ENCODE results near the gene CSK. TPM values are rescaled to one million over a fixed set of nuclear protein-coding genes. Genes with fewer than 3 reads are reported as not detected.

The CSK gene
- polyA plus RNA-seq, 1 experiment, result 25.3 TPM

GRCh38 chr15:74815121-74815934, 33.4 kb downstream of the CSK start:
- CTCF ChIA-PET, result interaction anchor here (1.2 to 1.9 kb wide), 3 partner anchors 16 to 34 kb away, joined by 4 to 5 read pairs (median 5); partner anchors contain the start of gene ULK3
- Histone ChIP-seq H3K36me3 (ENCODE audit: control insufficient read depth, insufficient read depth, low read length) (no peaks in the 10 kb centered on the region), H3K27me3 (ENCODE audit: control insufficient read depth, insufficient read depth, low read length) (no peaks in the 10 kb centered on the region), H3K4me3 (ENCODE audit: low read depth, low read length) (no peak overlapping the region)
- POLR2A ChIA-PET, result no interaction called here
- no peak for DNase-seq (ENCODE audit: low read depth)
- TF ChIP-seq, protein P1, sequence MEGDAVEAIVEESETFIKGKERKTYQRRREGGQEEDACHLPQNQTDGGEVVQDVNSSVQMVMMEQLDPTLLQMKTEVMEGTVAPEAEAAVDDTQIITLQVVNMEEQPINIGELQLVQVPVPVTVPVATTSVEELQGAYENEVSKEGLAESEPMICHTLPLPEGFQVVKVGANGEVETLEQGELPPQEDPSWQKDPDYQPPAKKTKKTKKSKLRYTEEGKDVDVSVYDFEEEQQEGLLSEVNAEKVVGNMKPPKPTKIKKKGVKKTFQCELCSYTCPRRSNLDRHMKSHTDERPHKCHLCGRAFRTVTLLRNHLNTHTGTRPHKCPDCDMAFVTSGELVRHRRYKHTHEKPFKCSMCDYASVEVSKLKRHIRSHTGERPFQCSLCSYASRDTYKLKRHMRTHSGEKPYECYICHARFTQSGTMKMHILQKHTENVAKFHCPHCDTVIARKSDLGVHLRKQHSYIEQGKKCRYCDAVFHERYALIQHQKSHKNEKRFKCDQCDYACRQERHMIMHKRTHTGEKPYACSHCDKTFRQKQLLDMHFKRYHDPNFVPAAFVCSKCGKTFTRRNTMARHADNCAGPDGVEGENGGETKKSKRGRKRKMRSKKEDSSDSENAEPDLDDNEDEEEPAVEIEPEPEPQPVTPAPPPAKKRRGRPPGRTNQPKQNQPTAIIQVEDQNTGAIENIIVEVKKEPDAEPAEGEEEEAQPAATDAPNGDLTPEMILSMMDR (IDR thresholded peaks at IDR 0.05; ENCODE audit: insufficient read depth, low read depth, low read length), result no peak

DNA sequence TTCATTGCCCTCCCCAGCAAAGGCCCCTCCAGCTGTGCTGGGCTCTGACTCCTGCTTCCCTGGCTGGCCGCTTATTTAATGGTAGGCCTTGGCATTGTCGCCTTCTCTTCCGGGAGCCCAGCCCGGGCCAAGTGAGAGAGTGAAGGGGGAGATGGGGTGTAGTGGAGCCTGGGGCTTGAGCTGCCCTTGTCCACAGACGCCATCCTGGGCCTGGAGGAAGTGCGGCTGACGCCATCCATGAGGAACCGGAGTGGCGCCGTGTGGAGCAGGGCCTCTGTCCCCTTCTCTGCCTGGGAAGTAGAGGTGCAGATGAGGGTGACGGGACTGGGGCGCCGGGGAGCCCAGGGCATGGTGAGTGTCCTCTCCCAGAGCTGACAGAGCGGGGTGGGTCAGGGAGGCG, 34.1 kb downstream of the CSK start:
- Histone ChIP-seq H3K36me3 (ENCODE audit: control insufficient read depth, insufficient read depth, low read length) (no peaks in the 10 kb centered on the region), H3K4me3 (ENCODE audit: low read depth, low read length) (no peak overlapping the region), H3K27me3 (ENCODE audit: control insufficient read depth, insufficient read depth, low read length) (no peaks in the 10 kb centered on the region)
- POLR2A ChIA-PET, result no interaction called here
- CTCF ChIA-PET, result interaction anchor here (0.7 to 1.9 kb wide), 5 partner anchors 16 to 45 kb away, joined by 3 to 9 read pairs (median 5); partner anchors contain the start of gene ULK3
- DNase-seq (ENCODE audit: low read depth), result no peak
- TF ChIP-seq, protein P1 (IDR thresholded peaks at IDR 0.05; ENCODE audit: insufficient read depth, low read depth, low read length), result no peak

GRCh38 chr15:74816624-74817369, 34.9 kb downstream of the CSK start:
- ChIA-PET POLR2A (no interaction called here), CTCF (interaction anchor here (0.7 to 1.9 kb wide), 7 partner anchors 8 to 85 kb away, joined by 3 to 9 read pairs (median 5); partner anchors contain the start of genes CPLX3 and ULK3)
- Histone ChIP-seq H3K36me3 (ENCODE audit: control insufficient read depth, insufficient read depth, low read length) (no peaks in the 10 kb centered on the region), H3K4me3 (ENCODE audit: low read depth, low read length) (no peak overlapping the region), H3K27me3 (ENCODE audit: control insufficient read depth, insufficient read depth, low read length) (no peaks in the 10 kb centered on the region)
- TF ChIP-seq, protein P1 (IDR thresholded peaks at IDR 0.05; ENCODE audit: insufficient read depth, low read depth, low read length), result no peak
- DNase-seq (ENCODE audit: low read depth), result no peak

DNA sequence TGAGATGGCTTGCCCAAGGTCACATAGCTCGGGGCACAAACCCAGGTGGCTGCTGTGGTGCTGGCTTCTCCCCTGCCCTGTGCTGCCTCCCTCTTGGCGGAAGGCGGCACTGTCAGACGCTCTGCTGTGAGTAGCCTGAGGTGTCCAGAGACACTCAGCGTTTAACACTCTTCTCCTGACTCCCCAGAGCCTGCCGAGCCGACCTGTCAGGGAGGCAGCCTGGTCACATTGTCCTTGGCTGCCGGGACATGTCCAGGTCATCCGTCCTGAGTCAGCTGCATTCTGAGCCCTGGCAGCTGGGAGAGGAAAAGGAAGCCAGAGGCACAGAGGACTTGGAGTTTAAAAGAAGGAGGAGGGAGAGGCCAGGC, 35.5 kb downstream of the CSK start:
- no peaks in the 10 kb centered on the region for H3K36me3 ChIP-seq (ENCODE audit: control insufficient read depth, insufficient read depth, low read length)
- no peaks in the 10 kb centered on the region for H3K27me3 ChIP-seq (ENCODE audit: control insufficient read depth, insufficient read depth, low read length)
- no peak overlapping the region for H3K4me3 ChIP-seq (ENCODE audit: low read depth, low read length)
- CTCF ChIA-PET, result interaction anchor here (1.1 to 1.9 kb wide), 5 partner anchors 8 to 85 kb away, joined by 3 to 9 read pairs (median 5); partner anchors contain the start of genes CPLX3 and ULK3
- POLR2A ChIA-PET, result no interaction called here
- no peak for DNase-seq (ENCODE audit: low read depth)
- TF ChIP-seq, protein P1 (IDR thresholded peaks at IDR 0.05; ENCODE audit: insufficient read depth, low read depth, low read length), result peak; percentile 45

- TF ChIP-seq, protein P1 (IDR thresholded peaks at IDR 0.05; ENCODE audit: insufficient read depth, low read depth, low read length), result no peak
- no peak overlapping the region for H3K4me3 ChIP-seq (ENCODE audit: low read depth, low read length)
- no peaks in the 10 kb centered on the region for H3K36me3 ChIP-seq (ENCODE audit: control insufficient read depth, insufficient read depth, low read length)
- POLR2A ChIA-PET, result no interaction called here
- H3K27me3 ChIP-seq (ENCODE audit: control insufficient read depth, insufficient read depth, low read length), result peaks cover 3% of the 10 kb centered on the region; the same call in 1 of the 2 replicates
- DNase-seq (ENCODE audit: low read depth), result no peak
- CTCF ChIA-PET, result interaction anchor here (2.1 kb wide), 1 partner anchor 20 kb away, joined by 8 read pairs; no protein-coding TSS in a partner anchor
Observed at GRCh38 chr15:74820056-74820455, 38.2 kb downstream of the CSK start.
